IMR-90 (cell line): Measurements from ENCODE around the gene SLC19A1. TPM values are rescaled to one million over a fixed set of nuclear protein-coding genes. Genes with fewer than 3 reads are reported as not detected.

Experiments
- ATAC-seq: fragments of 200-7000 bp; cut with Tn5 transposase; 2 replicates; pipeline ENCODE4 v1.9.1; 2020; ENCODE audit warnings: low read depth, mild to moderate bottlenecking, moderate library complexity
- BruUV-seq: library from RNA; stranded (reverse); fragments of 400-500 nt; replicated peaks from 2 replicates; lab custom pipeline; 2021; lab: Mats Ljungman, UMichigan
- CTCF ChIA-PET: fragments of 300-600 bp; formaldehyde crosslinking; extraction: SDS; loops from one replicate; lab custom pipeline; 2021; ENCODE audit warnings: antibody characterized with exemption; lab: Yijun Ruan, JAX
- POLR2A ChIA-PET: fragments of 300-600 bp; sonication (Branson Sonifier 250); formaldehyde crosslinking; loops from one replicate; lab custom pipeline; 2022; ENCODE audit warnings: antibody characterized with exemption; ENCODE audit not compliant: unreplicated experiment; lab: Charles Lee
- DNase-seq: peaks from one replicate; pipeline ENCODE4 v3.0.0; 2013
- H2AFZ ChIP-seq: replicated peaks from 2 replicates; pipeline ENCODE3; 2013; ENCODE audit warnings: low read length, mild to moderate bottlenecking; ENCODE audit not compliant: poor library complexity
- H2AK5ac ChIP-seq: 2 replicates; pipeline ENCODE4 v1.6.1; 2013; ENCODE audit warnings: low read depth, low read length, inconsistent platforms
- H2AK9ac ChIP-seq: replicated peaks from 2 replicates; pipeline ENCODE3; 2013; ENCODE audit warnings: mild to moderate bottlenecking, low read depth, low read length, moderate library complexity; ENCODE audit not compliant: poor library complexity
- H2BK120ac ChIP-seq: 2 replicates; pipeline ENCODE4 v1.6.1; 2013; ENCODE audit warnings: low read depth, low read length, inconsistent platforms
- H2BK15ac ChIP-seq: 3 replicates; pipeline ENCODE4 v1.6.1; 2013; ENCODE audit warnings: low read depth, low read length, inconsistent platforms
- H2BK20ac ChIP-seq: 2 replicates; pipeline ENCODE4 v1.6.1; 2013; ENCODE audit warnings: low read depth, mild to moderate bottlenecking, inconsistent platforms, low read length, moderate library complexity
- H2BK5ac ChIP-seq: 2 replicates; pipeline ENCODE4 v1.6.1; 2013; ENCODE audit warnings: mild to moderate bottlenecking, low read depth, low read length, inconsistent platforms; ENCODE audit not compliant: poor library complexity, severe bottlenecking
- H3K14ac ChIP-seq: replicated peaks from 2 replicates; pipeline ENCODE4 v1.6.1; 2013; ENCODE audit warnings: low read depth, low read length, inconsistent platforms
- H3K18ac ChIP-seq: 2 replicates; pipeline ENCODE4 v1.6.1; 2013; ENCODE audit warnings: low read depth, low read length, control low read depth
- H3K23ac ChIP-seq: 2 replicates; pipeline ENCODE4 v1.6.1; 2013; ENCODE audit warnings: low read depth, low read length, inconsistent platforms
- H3K27ac ChIP-seq: 2 replicates; pipeline ENCODE4 v1.5.1; 2013; ENCODE audit warnings: mild to moderate bottlenecking, control low read depth, low read length; ENCODE audit not compliant: insufficient read depth
- H3K27me3 ChIP-seq: 2 replicates; pipeline ENCODE4 v1.6.1; 2013; ENCODE audit warnings: low read length; ENCODE audit not compliant: control insufficient read depth, insufficient read depth
- H3K36me3 ChIP-seq: 2 replicates; pipeline ENCODE4 v1.6.1; 2013; ENCODE audit warnings: low read length, mixed read lengths; ENCODE audit not compliant: control insufficient read depth, insufficient read depth
- H3K4ac ChIP-seq: 2 replicates; pipeline ENCODE4 v1.6.1; 2013; ENCODE audit warnings: low read depth, low read length, inconsistent platforms
- H3K4me1 ChIP-seq: 2 replicates; pipeline ENCODE4 v1.6.1; 2013; ENCODE audit warnings: low read length, mixed read lengths; ENCODE audit not compliant: control insufficient read depth, insufficient read depth
- H3K4me2 ChIP-seq: 2 replicates; pipeline ENCODE4 v1.6.1; 2013; ENCODE audit warnings: low read depth, mild to moderate bottlenecking, control low read depth, low read length, moderate library complexity
- H3K4me3 ChIP-seq: 2 replicates; pipeline ENCODE4 v1.5.1; 2013; ENCODE audit warnings: low read depth, mild to moderate bottlenecking, control low read depth, low read length, moderate library complexity; ENCODE audit not compliant: insufficient read depth
- H3K56ac ChIP-seq: 2 replicates; pipeline ENCODE4 v1.6.1; 2013; ENCODE audit warnings: low read length, inconsistent platforms; ENCODE audit not compliant: insufficient read depth; ENCODE audit errors: extremely low read depth
- H3K79me1 ChIP-seq, 2 experiments: 2 replicates each; pipeline ENCODE4 v1.6.1; 2013; ENCODE audit warnings: low read length in 2 of 2, inconsistent platforms in 1 of 2, low read depth in 1 of 2
- H3K9ac ChIP-seq: 2 replicates; pipeline ENCODE4 v1.6.1; 2013; ENCODE audit warnings: low read depth, low read length, control low read depth
- H3K9me1 ChIP-seq: 2 replicates; pipeline ENCODE4 v1.6.1; 2013; ENCODE audit warnings: low read length, inconsistent platforms; ENCODE audit not compliant: insufficient read depth
- H3K9me3 ChIP-seq: 2 replicates; pipeline ENCODE4 v1.6.1; 2013; ENCODE audit warnings: low read length; ENCODE audit not compliant: control insufficient read depth, insufficient read depth
- H4K20me1 ChIP-seq: 2 replicates; pipeline ENCODE4 v1.6.1; 2013; ENCODE audit warnings: low read length, inconsistent platforms; ENCODE audit not compliant: insufficient read depth
- H4K5ac ChIP-seq: 2 replicates; pipeline ENCODE4 v1.6.1; 2013; ENCODE audit warnings: mild to moderate bottlenecking, low read depth, low read length, control low read depth
- H4K8ac ChIP-seq, 2 experiments: 2 replicates each; pipeline ENCODE4 v1.6.1; 2013; ENCODE audit warnings: low read depth in 2 of 2, low read length in 2 of 2, control low read depth in 1 of 2, inconsistent platforms in 1 of 2
- H4K91ac ChIP-seq: 2 replicates; pipeline ENCODE4 v1.6.1; 2013; ENCODE audit warnings: low read depth, low read length, inconsistent platforms; ENCODE audit not compliant: insufficient read depth
- BHLHE40 ChIP-seq: fragments of 150-350 bp; IDR thresholded peaks from 2 replicates; pipeline ENCODE4 v1.6.1; 2016; ENCODE audit warnings: mild to moderate bottlenecking, low read depth, low read length
- CEBPB ChIP-seq: IDR thresholded peaks from 2 replicates; pipeline ENCODE4 v1.6.1; 2012; ENCODE audit warnings: low read depth, low read length, improper control_type of control experiment
- CHD1 ChIP-seq: IDR thresholded peaks from 2 replicates; pipeline ENCODE4 v1.6.1; 2012; ENCODE audit warnings: low read depth, low read length, improper control_type of control experiment
- FOS ChIP-seq: fragments of 150-350 bp; IDR thresholded peaks from 2 replicates; pipeline ENCODE4 v1.6.1; 2016; ENCODE audit warnings: low read depth, low read length
- MAFK ChIP-seq: IDR thresholded peaks from 2 replicates; pipeline ENCODE4 v1.6.1; 2012; ENCODE audit warnings: low read depth, low read length, improper control_type of control experiment
- MAZ ChIP-seq: IDR thresholded peaks from 2 replicates; pipeline ENCODE4 v1.6.1; 2012; ENCODE audit warnings: low read depth, mild to moderate bottlenecking, low read length, improper control_type of control experiment, moderate library complexity, borderline replicate concordance
- MXI1 ChIP-seq: IDR thresholded peaks from 2 replicates; pipeline ENCODE4 v1.6.1; 2012; ENCODE audit warnings: low read depth, mild to moderate bottlenecking, low read length, moderate library complexity, borderline replicate concordance
- NFE2L2 ChIP-seq: fragments of 150-350 bp; IDR thresholded peaks from 2 replicates; pipeline ENCODE4 v1.6.1; 2016; ENCODE audit warnings: low read depth, mild to moderate bottlenecking, low read length
- POLR2A ChIP-seq: IDR thresholded peaks from 2 replicates; pipeline ENCODE4 v1.6.1; 2012; ENCODE audit warnings: mild to moderate bottlenecking, low read depth, low read length
- RAD21 ChIP-seq: IDR thresholded peaks from 2 replicates; pipeline ENCODE4 v1.6.1; 2012; ENCODE audit warnings: low read length, improper control_type of control experiment
- RCOR1 ChIP-seq: IDR thresholded peaks from 2 replicates; pipeline ENCODE4 v1.6.1; 2012; ENCODE audit warnings: mild to moderate bottlenecking, low read length, improper control_type of control experiment; ENCODE audit not compliant: insufficient replicate concordance
- RFX5 ChIP-seq: IDR thresholded peaks from 2 replicates; pipeline ENCODE4 v1.8.0; 2012; ENCODE audit warnings: low read depth, mild to moderate bottlenecking, low read length, moderate library complexity
- SMC3 ChIP-seq: fragments of 150-350 bp; IDR thresholded peaks from 2 replicates; pipeline ENCODE4 v1.6.1; 2016; ENCODE audit warnings: low read depth, mild to moderate bottlenecking, antibody characterized with exemption, low read length, moderate library complexity
- WGBS, 2 experiments: methylation state at CpG; one replicate each; pipeline versions ENCODE4 v1.1.5 to v1.1.7; 2013; ENCODE audit warnings: missing lambda C conversion rate in 2 of 2; ENCODE audit not compliant: insufficient read length in 1 of 2; ENCODE audit errors: extremely low coverage in 2 of 2; 5-methylcytosine and 5-hydroxymethylcytosine counted together
- dilution Hi-C: fragments of 300-500 bp; cut with HindIII; formaldehyde crosslinking; loops from one replicate; pipeline ENCODE4 v1.14.3; 2018; ENCODE audit warnings: low sequenced_read_pairs; ENCODE audit not compliant: unreplicated experiment
- in situ Hi-C: fragments of 300-500 bp; cut with MboI; formaldehyde crosslinking; loops from 3 replicates; pipeline ENCODE4 v1.14.3; 2019; ENCODE audit warnings: low sequenced_read_pairs, inconsistent platforms, mixed read lengths
- intact Hi-C: fragments of 100-400 bp; cut with micrococcal nuclease; formaldehyde crosslinking; loops from 2 replicates; pipeline ENCODE4 v1.10.0; 2022
- polyA plus RNA-seq, 3 experiments: library from polyadenylated mRNA; depleted of rRNA; stranded (reverse); fragments of >200 nt; gene quantifications; 2 replicates each; pipeline ENCODE4 v1.2.3, GENCODE V29; 2012; ENCODE audit warnings: low replicate concordance in 1 of 3
- total RNA-seq: library from RNA; depleted of rRNA; stranded (reverse); fragments of >200 nt; gene quantifications from 2 replicates; pipeline ENCODE4 v1.2.3, GENCODE V29; 2012
- TF ChIP-seq, protein P1 (sequence below): conservative IDR thresholded peaks from 2 replicates; pipeline ENCODE4 v1.5.1; 2012; ENCODE audit warnings: mild to moderate bottlenecking, low read depth, low read length, improper control_type of control experiment
- TF ChIP-seq, protein P2 (sequence below): fragments of 150-350 bp; IDR thresholded peaks from 2 replicates; pipeline ENCODE4 v1.6.1; 2017; ENCODE audit warnings: mild to moderate bottlenecking, antibody characterized with exemption, low read length, low read depth
- TF ChIP-seq, protein P3 (sequence below): fragments of 150-350 bp; IDR thresholded peaks from 2 replicates; pipeline ENCODE4 v1.6.1; 2016; ENCODE audit warnings: low read depth, mild to moderate bottlenecking, low read length, moderate library complexity, borderline replicate concordance

The SLC19A1 gene
- total and polyA plus RNA-seq, 2 of the 4 experiments (the other 2 are of a cell fraction): 2.2 to 16.2 TPM

DNA sequence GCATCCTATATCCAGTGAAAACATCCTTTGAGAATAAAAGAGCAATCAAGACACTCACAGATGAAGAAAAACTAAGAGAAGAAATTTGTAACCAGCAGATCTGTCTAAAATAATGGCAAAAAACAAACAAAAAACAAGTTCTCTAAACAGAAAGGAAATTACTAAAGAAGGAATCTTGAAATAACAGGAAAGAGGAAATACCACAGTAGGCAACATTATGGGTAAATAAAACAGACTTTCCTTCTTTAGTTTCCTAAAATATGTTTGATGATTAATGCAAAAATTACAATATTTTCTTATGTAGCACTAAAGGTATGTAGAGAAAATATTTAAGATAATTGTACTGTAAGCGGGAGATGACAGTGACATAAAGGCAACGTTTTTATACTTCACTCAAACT is 23.5 kb downstream of the SLC19A1 start:
- TF ChIP-seq MAFK (no peak), CHD1 (no peak), RFX5 (no peak), BHLHE40 (no peak), POLR2A (no peak), SMC3 (no peak), MXI1 (no peak), NFE2L2 (no peak), FOS (no peak), CEBPB (no peak), RCOR1 (no peak), RAD21 (no peak), MAZ (no peak)
- TF ChIP-seq, protein P1, sequence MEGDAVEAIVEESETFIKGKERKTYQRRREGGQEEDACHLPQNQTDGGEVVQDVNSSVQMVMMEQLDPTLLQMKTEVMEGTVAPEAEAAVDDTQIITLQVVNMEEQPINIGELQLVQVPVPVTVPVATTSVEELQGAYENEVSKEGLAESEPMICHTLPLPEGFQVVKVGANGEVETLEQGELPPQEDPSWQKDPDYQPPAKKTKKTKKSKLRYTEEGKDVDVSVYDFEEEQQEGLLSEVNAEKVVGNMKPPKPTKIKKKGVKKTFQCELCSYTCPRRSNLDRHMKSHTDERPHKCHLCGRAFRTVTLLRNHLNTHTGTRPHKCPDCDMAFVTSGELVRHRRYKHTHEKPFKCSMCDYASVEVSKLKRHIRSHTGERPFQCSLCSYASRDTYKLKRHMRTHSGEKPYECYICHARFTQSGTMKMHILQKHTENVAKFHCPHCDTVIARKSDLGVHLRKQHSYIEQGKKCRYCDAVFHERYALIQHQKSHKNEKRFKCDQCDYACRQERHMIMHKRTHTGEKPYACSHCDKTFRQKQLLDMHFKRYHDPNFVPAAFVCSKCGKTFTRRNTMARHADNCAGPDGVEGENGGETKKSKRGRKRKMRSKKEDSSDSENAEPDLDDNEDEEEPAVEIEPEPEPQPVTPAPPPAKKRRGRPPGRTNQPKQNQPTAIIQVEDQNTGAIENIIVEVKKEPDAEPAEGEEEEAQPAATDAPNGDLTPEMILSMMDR: no peak
- TF ChIP-seq, protein P2, sequence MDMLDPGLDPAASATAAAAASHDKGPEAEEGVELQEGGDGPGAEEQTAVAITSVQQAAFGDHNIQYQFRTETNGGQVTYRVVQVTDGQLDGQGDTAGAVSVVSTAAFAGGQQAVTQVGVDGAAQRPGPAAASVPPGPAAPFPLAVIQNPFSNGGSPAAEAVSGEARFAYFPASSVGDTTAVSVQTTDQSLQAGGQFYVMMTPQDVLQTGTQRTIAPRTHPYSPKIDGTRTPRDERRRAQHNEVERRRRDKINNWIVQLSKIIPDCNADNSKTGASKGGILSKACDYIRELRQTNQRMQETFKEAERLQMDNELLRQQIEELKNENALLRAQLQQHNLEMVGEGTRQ: no peak
- TF ChIP-seq, protein P3, sequence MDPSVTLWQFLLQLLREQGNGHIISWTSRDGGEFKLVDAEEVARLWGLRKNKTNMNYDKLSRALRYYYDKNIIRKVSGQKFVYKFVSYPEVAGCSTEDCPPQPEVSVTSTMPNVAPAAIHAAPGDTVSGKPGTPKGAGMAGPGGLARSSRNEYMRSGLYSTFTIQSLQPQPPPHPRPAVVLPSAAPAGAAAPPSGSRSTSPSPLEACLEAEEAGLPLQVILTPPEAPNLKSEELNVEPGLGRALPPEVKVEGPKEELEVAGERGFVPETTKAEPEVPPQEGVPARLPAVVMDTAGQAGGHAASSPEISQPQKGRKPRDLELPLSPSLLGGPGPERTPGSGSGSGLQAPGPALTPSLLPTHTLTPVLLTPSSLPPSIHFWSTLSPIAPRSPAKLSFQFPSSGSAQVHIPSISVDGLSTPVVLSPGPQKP: no peak
- peaks cover 16% of the 10 kb centered on the region for H3K9me3 ChIP-seq
- no peak overlapping the region for H2BK15ac ChIP-seq
- dilution Hi-C loops: no loop called here
- H3K27ac ChIP-seq: no peak overlapping the region
- H4K91ac ChIP-seq: no peak overlapping the region
- WGBS, 2 experiments: no CpG with 5 or more reads among the region's 2 CpGs
- H3K9me1 ChIP-seq: no peaks in the 10 kb centered on the region; the same call in 1 of the 2 replicates
- no peak overlapping the region for H2AFZ ChIP-seq
- H3K18ac ChIP-seq: no peak overlapping the region
- no peak overlapping the region for H4K5ac ChIP-seq
- BruUV-seq: no TSS peak
- H2BK5ac ChIP-seq: no peak overlapping the region
- ChIA-PET CTCF (no interaction called here), POLR2A (no interaction called here)
- no peak overlapping the region for H3K4me3 ChIP-seq
- no peak overlapping the region for H3K4me2 ChIP-seq
- no peak overlapping the region for H3K14ac ChIP-seq
- no peak overlapping the region for H2BK120ac ChIP-seq
- H4K20me1 ChIP-seq: peaks cover under 1% of the 10 kb centered on the region; the same call in 1 of the 2 replicates
- no peaks in the 10 kb centered on the region for H3K4me1 ChIP-seq
- H3K79me1 ChIP-seq: peaks cover 5 to 6% of the 10 kb centered on the region in 2 experiments; a peak in 2 of 4 replicates
- H4K8ac ChIP-seq: no peak overlapping the region
- intact Hi-C loops: no loop called here
- H3K4ac ChIP-seq: no peak overlapping the region
- no peak overlapping the region for H3K56ac ChIP-seq
- in situ Hi-C loops: no loop called here
- H3K9ac ChIP-seq: no peak overlapping the region
- no peak overlapping the region for H2AK9ac ChIP-seq
- no peak overlapping the region for H2AK5ac ChIP-seq
- H3K23ac ChIP-seq: no peak overlapping the region
- H3K27me3 ChIP-seq: no peaks in the 10 kb centered on the region
- peaks cover 14% of the 10 kb centered on the region for H3K36me3 ChIP-seq
- H2BK20ac ChIP-seq: no peak overlapping the region
- DNase-seq (no peak), ATAC-seq (no peak)
